ENCODE results near the gene CALY.

CALY gene

GRCh38 chr10:133316266-133316665, 20.4 kb downstream of the CALY start:
- DNase-seq (ENCODE audit: low read depth), result no peak
- H3K4me3 ChIP-seq (ENCODE audit: low read depth, low read length), result no peak overlapping the region

- no peak overlapping the region for H3K4me3 ChIP-seq (ENCODE audit: low read depth, low read length)
- no peak for DNase-seq (ENCODE audit: low read depth)
These were observed 20.8 kb downstream of the CALY start for GRCh38 chr10:133315847-133316246.

GRCh38 chr10:133314911-133315310, 21.8 kb downstream of the CALY start:
- no peak overlapping the region for H3K4me3 ChIP-seq (ENCODE audit: low read depth, low read length)
- no peak for DNase-seq (ENCODE audit: low read depth)

GRCh38 chr10:133313192-133313591, 23.5 kb downstream of the CALY start:
- no peak overlapping the region for H3K4me3 ChIP-seq (ENCODE audit: low read depth, low read length)
- no peak for DNase-seq (ENCODE audit: low read depth)

GRCh38 chr10:133312769-133313145, 23.9 kb downstream of the CALY start:
- no peak for DNase-seq (ENCODE audit: low read depth)

GRCh38 chr10:133312016-133312768, 24.5 kb downstream of the CALY start:
- no peak for DNase-seq (ENCODE audit: low read depth)
- H3K4me3 ChIP-seq (ENCODE audit: low read depth, low read length), result no peak overlapping the region

More at GRCh38 chr10:133312769-133313145, 23.9 kb downstream of the CALY start:
- H3K4me3 ChIP-seq (ENCODE audit: low read depth, low read length), result no peak overlapping the region

GRCh38 chr10:133311570-133311969, 25.1 kb downstream of the CALY start:
- H3K4me3 ChIP-seq (ENCODE audit: low read depth, low read length), result no peak overlapping the region
- no peak for DNase-seq (ENCODE audit: low read depth)

GRCh38 chr10:133310789-133311188, 25.9 kb downstream of the CALY start:
- DNase-seq (ENCODE audit: low read depth), result no peak
- H3K4me3 ChIP-seq (ENCODE audit: low read depth, low read length), result no peak overlapping the region

- no peak for DNase-seq (ENCODE audit: low read depth)
- no peak overlapping the region for H3K4me3 ChIP-seq (ENCODE audit: low read depth, low read length)
These were observed 26.3 kb downstream of the CALY start for GRCh38 chr10:133310399-133310755.

- no peak for DNase-seq (ENCODE audit: low read depth)
- H3K4me3 ChIP-seq (ENCODE audit: low read depth, low read length), result no peak overlapping the region
These were observed 26.8 kb downstream of the CALY start for GRCh38 chr10:133309720-133310398.

- peak; percentile 59 for DNase-seq (ENCODE audit: low read depth)
- peak overlapping the region; percentile 96 for H3K4me3 ChIP-seq (ENCODE audit: low read depth, low read length)
These were observed 27.5 kb downstream of the CALY start for GRCh38 chr10:133309100-133309719.

GRCh38 chr10:133308421-133309099, 28.1 kb downstream of the CALY start, which contains the start of the genes TUBGCP2 and ZNF511:
TUBGCP2 (minus strand) TSS chr10:133308872; CDS start chr10:133302941, 5,931 bp downstream.
ZNF511 (plus strand) TSS chr10:133308914; CDS start chr10:133308944, 30 bp downstream.
- peak; percentile 52 for DNase-seq (ENCODE audit: low read depth)
- H3K4me3 ChIP-seq (ENCODE audit: low read depth, low read length), result peak within 1 kb of the TSS; percentile 96

GRCh38 chr10:133307776-133308420, 28.8 kb downstream of the CALY start:
- DNase-seq (ENCODE audit: low read depth), result no peak
- H3K4me3 ChIP-seq (ENCODE audit: low read depth, low read length), result peak overlapping the region; percentile 96

- no peak overlapping the region for H3K4me3 ChIP-seq (ENCODE audit: low read depth, low read length)
- DNase-seq (ENCODE audit: low read depth), result no peak
These were observed 29.7 kb downstream of the CALY start for GRCh38 chr10:133306941-133307379.

GRCh38 chr10:133306097-133306476, 30.6 kb downstream of the CALY start:
- no peak for DNase-seq (ENCODE audit: low read depth)

GRCh38 chr10:133303206-133303605, 33.5 kb downstream of the CALY start:
- no peak overlapping the region for H3K4me3 ChIP-seq (ENCODE audit: low read depth, low read length)
- no peak for DNase-seq (ENCODE audit: low read depth)

More at GRCh38 chr10:133306097-133306476, 30.6 kb downstream of the CALY start:
- H3K4me3 ChIP-seq (ENCODE audit: low read depth, low read length), result no peak overlapping the region

GRCh38 chr10:133302230-133302629, 34.5 kb downstream of the CALY start:
- DNase-seq (ENCODE audit: low read depth), result no peak
- no peak overlapping the region for H3K4me3 ChIP-seq (ENCODE audit: low read depth, low read length)

GRCh38 chr10:133299738-133300137, 37.0 kb downstream of the CALY start:
- H3K4me3 ChIP-seq (ENCODE audit: low read depth, low read length), result no peak overlapping the region
- DNase-seq (ENCODE audit: low read depth), result no peak

- no peak overlapping the region for H3K4me3 ChIP-seq (ENCODE audit: low read depth, low read length)
- DNase-seq (ENCODE audit: low read depth), result no peak
These were observed 37.5 kb downstream of the CALY start for GRCh38 chr10:133299224-133299623.
